ENCODE data around the gene CMPK1.

The CMPK1 gene

GRCh38 chr1:47399138-47399845, 65.7 kb downstream of the CMPK1 start:
- Histone ChIP-seq H4K20me1 (ENCODE audit: insufficient read depth, low read length, poor library complexity, severe bottlenecking) (no peaks in the 10 kb centered on the region), H3K4me1 (ENCODE audit: insufficient read depth, low read length, poor library complexity, severe bottlenecking) (no peaks in the 10 kb centered on the region), H3K9ac (ENCODE audit: low read depth, low read length, poor library complexity, severe bottlenecking) (no peak overlapping the region), H3K4me3 (ENCODE audit: low read length, poor library complexity, severe bottlenecking) (no peak overlapping the region), H3K9me2 (replicated peaks; ENCODE audit: low read depth, low read length) (no peaks in the 10 kb centered on the region), H3K4me2 (ENCODE audit: low read depth, low read length, poor library complexity, severe bottlenecking) (no peak overlapping the region), H3K79me2 (ENCODE audit: insufficient read depth, low read length) (no peaks in the 10 kb centered on the region), H3K36me3 (ENCODE audit: insufficient read depth, low read length) (no peaks in the 10 kb centered on the region), H3K9me3 (ENCODE audit: insufficient read depth, low read depth, low read length) (no peaks in the 10 kb centered on the region), H3F3A (ENCODE audit: low read depth) (no peaks in the 10 kb centered on the region), H3K27me3 (ENCODE audit: insufficient read depth, low read length, poor library complexity, severe bottlenecking) (no peaks in the 10 kb centered on the region), H2AFZ (ENCODE audit: low read length) (no peak overlapping the region)
- TF ChIP-seq CTCF (conservative IDR thresholded peaks at IDR 0.05; ENCODE audit: low read length) (no peak), EZH2phosphoT487 (IDR thresholded peaks at IDR 0.05; ENCODE audit: borderline replicate concordance) (no peak)

GRCh38 chr1:47399846-47400155, 66.2 kb downstream of the CMPK1 start:
- Histone ChIP-seq H3K4me2 (ENCODE audit: low read depth, low read length, poor library complexity, severe bottlenecking) (no peak overlapping the region), H3F3A (ENCODE audit: low read depth) (no peaks in the 10 kb centered on the region), H3K4me1 (ENCODE audit: insufficient read depth, low read length, poor library complexity, severe bottlenecking) (no peaks in the 10 kb centered on the region), H3K27me3 (ENCODE audit: insufficient read depth, low read length, poor library complexity, severe bottlenecking) (no peaks in the 10 kb centered on the region), H3K9ac (ENCODE audit: low read depth, low read length, poor library complexity, severe bottlenecking) (no peak overlapping the region), H3K9me2 (replicated peaks; ENCODE audit: low read depth, low read length) (no peaks in the 10 kb centered on the region), H3K36me3 (ENCODE audit: insufficient read depth, low read length) (no peaks in the 10 kb centered on the region), H2AFZ (ENCODE audit: low read length) (no peak overlapping the region), H4K20me1 (ENCODE audit: insufficient read depth, low read length, poor library complexity, severe bottlenecking) (no peaks in the 10 kb centered on the region), H3K79me2 (ENCODE audit: insufficient read depth, low read length) (no peaks in the 10 kb centered on the region), H3K9me3 (ENCODE audit: insufficient read depth, low read depth, low read length) (no peaks in the 10 kb centered on the region), H3K4me3 (ENCODE audit: low read length, poor library complexity, severe bottlenecking) (no peak overlapping the region)
- TF ChIP-seq CTCF (conservative IDR thresholded peaks at IDR 0.05; ENCODE audit: low read length) (no peak), EZH2phosphoT487 (IDR thresholded peaks at IDR 0.05; ENCODE audit: borderline replicate concordance) (no peak)

- TF ChIP-seq CTCF (conservative IDR thresholded peaks at IDR 0.05; ENCODE audit: low read length) (no peak), EZH2phosphoT487 (IDR thresholded peaks at IDR 0.05; ENCODE audit: borderline replicate concordance) (no peak)
- Histone ChIP-seq H3K27me3 (ENCODE audit: insufficient read depth, low read length, poor library complexity, severe bottlenecking) (no peaks in the 10 kb centered on the region), H3K4me3 (ENCODE audit: low read length, poor library complexity, severe bottlenecking) (no peak overlapping the region), H3K9me3 (ENCODE audit: insufficient read depth, low read depth, low read length) (no peaks in the 10 kb centered on the region), H2AFZ (ENCODE audit: low read length) (no peak overlapping the region), H3K4me1 (ENCODE audit: insufficient read depth, low read length, poor library complexity, severe bottlenecking) (no peaks in the 10 kb centered on the region), H3K4me2 (ENCODE audit: low read depth, low read length, poor library complexity, severe bottlenecking) (no peak overlapping the region), H3K9ac (ENCODE audit: low read depth, low read length, poor library complexity, severe bottlenecking) (no peak overlapping the region), H3K36me3 (ENCODE audit: insufficient read depth, low read length) (no peaks in the 10 kb centered on the region), H4K20me1 (ENCODE audit: insufficient read depth, low read length, poor library complexity, severe bottlenecking) (no peaks in the 10 kb centered on the region), H3K9me2 (replicated peaks; ENCODE audit: low read depth, low read length) (no peaks in the 10 kb centered on the region), H3F3A (ENCODE audit: low read depth) (no peaks in the 10 kb centered on the region), H3K79me2 (ENCODE audit: insufficient read depth, low read length) (no peaks in the 10 kb centered on the region)
Observed at GRCh38 chr1:47401761-47402160, 68.2 kb downstream of the CMPK1 start.

Data from Loucy (cell line).